ENCODE measurements around the gene IGFN1. TPM values are rescaled to one million over a fixed set of nuclear protein-coding genes. Genes with fewer than 3 reads are reported as not detected.
A peak's percentile ranks its signal among the peaks of the same experiment; 100 is the strongest.

Gene IGFN1
- total and polyA plus RNA-seq, 9 of the 15 experiments (the other 6 are each of a cell fraction or from before 2014, with no cell fraction given) = 0.04 TPM; not detected in 8

GRCh38 chr1:201175820-201176500 is 14.7 kb upstream of the IGFN1 start:
- no peak for ATAC-seq
- no peak for DNase-seq (ENCODE audit: extremely low read depth in 1 of 4, low spot score in 3 of 4)
- WGBS (ENCODE audit: insufficient coverage, low coverage, missing lambda C conversion rate) = 7% methylated on average over 7 of the region's 7 CpGs
- Histone ChIP-seq H3K79me2 (ENCODE audit: control insufficient read depth, insufficient read depth, low read length) (no peaks in the 10 kb centered on the region), H3K36me3 (ENCODE audit: control insufficient read depth, insufficient read depth, low read length) (no peaks in the 10 kb centered on the region), H3K27me3 (ENCODE audit: control insufficient read depth in 2 of 2, insufficient read depth in 2 of 2, low read length in 2 of 2) (peaks cover 18 to 29% of the 10 kb centered on the region in 2 experiments), H2AFZ (ENCODE audit: low read depth, low read length) (no peak overlapping the region), H3K4me1 (replicated peaks in 1 of 2; ENCODE audit: control insufficient read depth in 2 of 2, insufficient read depth in 2 of 2, low read length in 2 of 2) (peaks cover 2 to 6% of the 10 kb centered on the region in 2 experiments; a peak in 4 of 5 replicates), H4K20me1 (replicated peaks; ENCODE audit: control insufficient read depth, insufficient read depth, low read length) (no peaks in the 10 kb centered on the region), H3K9me1 (ENCODE audit: control insufficient read depth, insufficient read depth, low read length) (no peaks in the 10 kb centered on the region), H3K4me2 (ENCODE audit: insufficient read depth, low read length) (no peak overlapping the region), H3K27ac (ENCODE audit: extremely low read depth, low read depth, low read length) (no peak overlapping the region), H3K4me3 (no peak overlapping the region), H3K9me3 (replicated peaks; ENCODE audit: control insufficient read depth, insufficient read depth, low read depth, low read length) (peaks cover 3% of the 10 kb centered on the region; the same call in 1 of the 2 replicates), H3K9ac (ENCODE audit: insufficient read depth in 1 of 2, low read depth in 2 of 2, low read length in 2 of 2) (peak overlapping the region in 1 of 2 experiments; percentile 1; a peak in 1 of 4 replicates)
- FAIRE-seq = no peak
- POLR2A ChIA-PET = interaction anchor here (0.9 to 2.0 kb wide), 2 partner anchors 25 to 47 kb away, joined by 3 to 6 read pairs; no protein-coding TSS in a partner anchor
- CTCF ChIA-PET (ENCODE audit: low intra/inter-chr PET ratio) = no interaction called here
- intact Hi-C loops (cut with micrococcal nuclease) = no loop called here
- in situ Hi-C loops (cut with MboI) = no loop called here
- BruUV-seq (replicated peaks) = no TSS peak
- no peak for TF ChIP-seq SAFB (IDR thresholded peaks at IDR 0.05; ENCODE audit: borderline replicate concordance, low read depth, low read length)
- TF ChIP-seq CSDE1 (IDR thresholded peaks at IDR 0.05) = no peak
- no peak for TF ChIP-seq COPS2 (conservative IDR thresholded peaks at IDR 0.05)
- no peak for TF ChIP-seq SNIP1 (IDR thresholded peaks at IDR 0.05; ENCODE audit: low read depth)
- no peak for TF ChIP-seq GATAD2B (IDR thresholded peaks at IDR 0.05; ENCODE audit: borderline replicate concordance)
- TF ChIP-seq SIX5 (IDR thresholded peaks at IDR 0.05; ENCODE audit: borderline replicate concordance in 1 of 2, insufficient read depth in 1 of 2, low read depth in 1 of 2, low read length in 2 of 2) = no peak
- no peak for TF ChIP-seq PHB (CRISPR knock-in tag; IDR thresholded peaks at IDR 0.05)
- TF ChIP-seq U2AF2 (optimal IDR thresholded peaks at IDR 0.05; ENCODE audit: low read depth, low read length) = no peak
- no peak for TF ChIP-seq ZNF785 (CRISPR knock-in tag; IDR thresholded peaks at IDR 0.05)
- TF ChIP-seq, protein P1, sequence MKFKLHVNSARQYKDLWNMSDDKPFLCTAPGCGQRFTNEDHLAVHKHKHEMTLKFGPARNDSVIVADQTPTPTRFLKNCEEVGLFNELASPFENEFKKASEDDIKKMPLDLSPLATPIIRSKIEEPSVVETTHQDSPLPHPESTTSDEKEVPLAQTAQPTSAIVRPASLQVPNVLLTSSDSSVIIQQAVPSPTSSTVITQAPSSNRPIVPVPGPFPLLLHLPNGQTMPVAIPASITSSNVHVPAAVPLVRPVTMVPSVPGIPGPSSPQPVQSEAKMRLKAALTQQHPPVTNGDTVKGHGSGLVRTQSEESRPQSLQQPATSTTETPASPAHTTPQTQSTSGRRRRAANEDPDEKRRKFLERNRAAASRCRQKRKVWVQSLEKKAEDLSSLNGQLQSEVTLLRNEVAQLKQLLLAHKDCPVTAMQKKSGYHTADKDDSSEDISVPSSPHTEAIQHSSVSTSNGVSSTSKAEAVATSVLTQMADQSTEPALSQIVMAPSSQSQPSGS (CRISPR knock-in tag; IDR thresholded peaks at IDR 0.05) = no peak
- TF ChIP-seq KAT7 (CRISPR knock-in tag; IDR thresholded peaks at IDR 0.05; ENCODE audit: borderline replicate concordance) = no peak
- no peak for TF ChIP-seq HEY1 (CRISPR knock-in tag; IDR thresholded peaks at IDR 0.05; ENCODE audit: borderline replicate concordance)
- TF ChIP-seq, protein P2, sequence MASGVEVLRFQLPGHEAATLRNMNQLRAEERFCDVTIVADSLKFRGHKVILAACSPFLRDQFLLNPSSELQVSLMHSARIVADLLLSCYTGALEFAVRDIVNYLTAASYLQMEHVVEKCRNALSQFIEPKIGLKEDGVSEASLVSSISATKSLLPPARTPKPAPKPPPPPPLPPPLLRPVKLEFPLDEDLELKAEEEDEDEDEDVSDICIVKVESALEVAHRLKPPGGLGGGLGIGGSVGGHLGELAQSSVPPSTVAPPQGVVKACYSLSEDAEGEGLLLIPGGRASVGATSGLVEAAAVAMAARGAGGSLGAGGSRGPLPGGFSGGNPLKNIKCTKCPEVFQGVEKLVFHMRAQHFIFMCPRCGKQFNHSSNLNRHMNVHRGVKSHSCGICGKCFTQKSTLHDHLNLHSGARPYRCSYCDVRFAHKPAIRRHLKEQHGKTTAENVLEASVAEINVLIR (CRISPR knock-in tag; IDR thresholded peaks at IDR 0.05) = no peak
- no peak for TF ChIP-seq PTRF (tag; IDR thresholded peaks at IDR 0.05)
- no peak for TF ChIP-seq ZKSCAN1 (IDR thresholded peaks at IDR 0.05; ENCODE audit: low read depth, low read length)
- no peak for TF ChIP-seq HDAC1 (IDR thresholded peaks at IDR 0.05)

Data from K562 (cell line).